GOT3 (cell line): Measurements from ENCODE around the gene GLIS2.

Experiments
- DNase-seq: peaks from one replicate; lab custom pipeline; 2025; ENCODE audit warnings: mixed read lengths; lab: John Stamatoyannopoulos, UW

The GLIS2 gene

GRCh38 chr16:4297480-4297879 lies 18.4 kb upstream of the GLIS2 start:
- DNase-seq: no peak

GRCh38 chr16:4298761-4299522 lies 16.9 kb upstream of the GLIS2 start:
- peak; percentile 24 for DNase-seq

DNA sequence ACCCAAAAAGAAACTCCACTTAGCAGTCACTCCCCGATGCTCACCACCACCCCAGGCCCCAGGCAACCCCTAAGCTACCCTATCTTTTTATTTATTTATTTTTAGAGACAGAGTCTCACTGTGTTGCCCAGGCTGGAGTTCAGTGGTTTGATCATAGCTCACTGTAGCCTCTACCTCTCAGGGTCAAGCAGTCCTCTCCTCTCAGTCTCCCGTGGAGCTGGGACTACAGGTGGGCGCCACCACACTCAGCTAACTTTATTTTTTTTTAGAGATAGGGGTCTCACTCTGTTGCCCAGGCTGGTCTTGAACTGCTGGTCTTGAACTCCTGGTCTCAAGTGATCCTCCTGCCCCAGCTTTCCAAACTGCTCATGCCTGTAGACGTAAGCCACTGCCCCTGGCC lies 14.7 kb upstream of the GLIS2 start:
- DNase-seq: no peak

DNA sequence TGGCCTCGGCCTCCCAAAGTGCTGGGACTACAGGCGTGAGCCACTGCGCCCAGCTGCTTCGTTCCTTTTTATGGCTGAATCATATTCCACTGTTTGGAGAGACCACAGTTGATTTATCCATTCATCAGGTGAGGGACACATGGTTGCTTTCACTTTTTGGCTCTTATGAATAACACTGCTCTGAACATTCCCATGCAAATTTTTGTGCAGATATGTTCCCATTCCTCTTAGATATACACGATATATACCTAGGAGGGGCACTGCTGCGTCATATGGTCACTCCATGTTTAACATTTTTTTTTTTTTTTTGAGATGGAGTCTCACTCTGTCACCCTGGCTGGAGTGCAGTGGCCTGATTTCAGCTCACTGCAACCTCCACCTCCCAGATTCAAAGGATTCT lies 13.9 kb upstream of the GLIS2 start:
- DNase-seq: no peak

GRCh38 chr16:4303973-4304372 lies 11.9 kb upstream of the GLIS2 start:
- no peak for DNase-seq

DNA sequence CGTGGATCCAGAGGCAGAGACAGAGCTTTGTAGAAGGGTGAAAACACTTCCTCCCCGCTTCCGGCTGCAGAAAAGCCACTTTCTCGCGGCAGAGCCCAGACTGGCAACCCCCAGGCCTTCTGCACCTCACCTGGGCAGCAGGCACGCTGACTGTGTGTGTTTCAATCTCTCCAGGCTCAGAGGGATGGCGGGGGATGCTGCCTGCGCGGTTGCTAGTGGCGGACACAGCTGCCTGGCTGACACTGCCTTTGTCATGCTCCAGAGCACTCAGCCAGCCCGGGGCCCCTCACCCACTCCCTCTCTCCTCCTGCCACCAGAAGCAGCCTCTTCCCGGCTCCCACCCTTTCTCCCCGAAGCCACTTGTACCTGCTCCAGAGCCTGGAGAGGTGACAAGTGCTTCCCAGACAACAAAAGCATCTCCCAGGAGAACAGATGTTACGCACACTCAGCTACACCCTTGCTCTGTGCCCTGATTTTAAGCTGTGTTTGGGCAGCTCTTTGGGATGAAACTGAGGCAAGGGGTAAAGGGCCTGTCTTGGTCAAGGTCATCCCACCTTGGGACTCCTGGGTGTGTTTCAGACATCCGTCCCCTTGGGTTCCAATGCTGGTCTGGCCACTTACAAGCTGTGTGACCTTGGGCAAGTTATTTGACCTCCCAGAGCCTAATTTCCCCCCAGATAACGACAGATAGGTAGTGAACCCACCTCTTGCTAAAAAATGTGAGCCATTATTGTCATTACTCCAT lies 9.2 kb upstream of the GLIS2 start:
- no peak for DNase-seq

DNA sequence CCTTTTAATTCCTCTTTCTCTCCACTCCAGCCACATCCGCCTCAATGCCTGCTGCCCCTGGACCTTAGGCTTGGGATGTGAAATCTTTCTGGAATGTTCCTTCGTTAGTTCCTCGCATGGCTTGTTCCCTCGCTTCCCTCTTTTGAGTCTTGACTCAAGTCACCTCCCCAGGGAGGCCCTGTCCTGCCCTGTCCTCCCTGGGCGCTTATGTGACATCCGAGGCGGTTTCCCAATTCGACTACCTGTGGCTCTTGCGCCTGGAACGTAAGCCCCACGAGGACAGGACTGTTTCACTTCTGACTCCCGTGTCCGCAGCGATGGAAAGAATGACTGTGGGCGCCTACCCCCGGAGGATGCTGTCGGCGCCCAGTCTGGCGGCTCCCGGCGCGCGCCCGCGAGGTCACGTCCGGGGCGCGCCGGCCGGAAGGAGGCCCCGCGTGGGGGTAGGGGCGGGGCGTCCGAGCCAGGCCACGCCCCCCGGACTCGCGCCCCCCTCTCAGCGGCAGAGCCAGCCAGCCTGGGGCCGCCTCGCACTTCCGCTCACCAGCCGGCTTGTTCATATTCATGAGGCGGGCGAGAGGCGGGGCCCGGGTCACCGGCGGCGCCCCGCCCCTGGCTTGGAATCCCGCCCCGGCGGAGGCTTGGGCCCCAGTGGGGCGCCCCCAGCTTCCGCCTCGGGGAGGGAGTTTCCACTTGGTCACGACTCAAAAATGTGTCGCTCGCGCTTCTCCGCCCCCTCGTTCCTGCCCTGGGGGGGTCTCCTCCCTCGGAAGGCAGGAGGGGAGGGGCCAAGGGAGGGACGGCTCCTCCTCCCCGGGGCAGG lies 8.4 kb upstream of the GLIS2 start:
- peak; percentile 87 for DNase-seq

DNA sequence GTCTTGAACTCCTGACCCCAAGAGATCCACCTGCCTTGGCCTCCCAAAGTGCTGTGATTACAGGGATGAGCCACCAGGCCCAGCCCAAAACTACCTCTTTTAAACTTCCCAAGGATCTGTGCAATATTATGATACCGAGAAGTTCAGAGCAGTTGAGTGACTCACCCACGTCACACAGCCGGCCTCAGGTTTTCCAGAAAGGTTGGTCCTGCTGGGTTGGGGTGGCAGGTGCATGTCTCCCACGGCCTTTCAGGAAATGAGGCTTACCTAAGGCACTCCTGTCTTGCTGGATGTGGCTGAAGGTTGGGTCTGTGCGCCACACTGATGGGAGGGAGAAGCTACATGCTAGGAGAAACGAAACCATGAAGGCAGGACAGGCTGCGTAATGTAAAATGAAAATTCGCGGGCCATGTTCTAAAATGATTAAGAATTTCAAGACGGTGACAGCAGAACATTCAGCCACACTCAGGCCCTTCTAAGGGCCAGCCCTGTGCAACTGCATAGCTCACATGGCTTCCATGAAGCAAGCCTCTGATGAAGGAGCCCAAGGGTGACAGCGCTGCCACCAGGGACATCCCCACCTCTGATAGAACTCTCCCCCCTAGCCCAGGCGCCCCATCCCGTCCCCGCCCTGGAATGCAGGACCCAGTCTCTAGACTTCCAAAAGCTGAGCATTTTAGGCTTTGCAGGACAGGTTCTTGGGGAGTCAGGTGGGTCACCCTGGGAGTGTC lies 6.6 kb upstream of the GLIS2 start:
- no peak for DNase-seq

DNA sequence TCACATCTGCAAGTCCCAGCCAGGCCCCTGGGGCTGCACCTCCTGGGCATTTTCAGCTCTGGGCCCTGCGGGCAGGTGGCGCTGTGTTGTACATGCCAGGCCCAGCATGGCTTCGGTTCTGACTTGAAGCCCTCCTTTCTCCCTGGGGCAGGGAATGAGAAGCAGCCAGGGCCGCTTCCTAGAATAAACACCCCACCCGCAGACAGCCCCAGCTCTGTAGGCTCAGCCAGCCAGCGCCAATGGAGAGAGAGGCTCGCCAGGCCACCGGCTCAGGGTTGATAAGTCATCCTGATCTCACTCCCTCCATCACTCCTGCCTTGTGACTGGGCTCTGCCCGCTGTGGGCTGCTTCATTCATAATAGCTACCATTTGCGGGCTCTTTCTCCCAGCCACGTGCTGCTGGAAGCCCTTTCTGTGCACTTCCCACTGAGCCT lies 6.0 kb upstream of the GLIS2 start:
- peak; percentile 42 for DNase-seq

GRCh38 chr16:4313563-4314531 lies 2.0 kb upstream of the GLIS2 start:
- DNase-seq: no peak

DNA sequence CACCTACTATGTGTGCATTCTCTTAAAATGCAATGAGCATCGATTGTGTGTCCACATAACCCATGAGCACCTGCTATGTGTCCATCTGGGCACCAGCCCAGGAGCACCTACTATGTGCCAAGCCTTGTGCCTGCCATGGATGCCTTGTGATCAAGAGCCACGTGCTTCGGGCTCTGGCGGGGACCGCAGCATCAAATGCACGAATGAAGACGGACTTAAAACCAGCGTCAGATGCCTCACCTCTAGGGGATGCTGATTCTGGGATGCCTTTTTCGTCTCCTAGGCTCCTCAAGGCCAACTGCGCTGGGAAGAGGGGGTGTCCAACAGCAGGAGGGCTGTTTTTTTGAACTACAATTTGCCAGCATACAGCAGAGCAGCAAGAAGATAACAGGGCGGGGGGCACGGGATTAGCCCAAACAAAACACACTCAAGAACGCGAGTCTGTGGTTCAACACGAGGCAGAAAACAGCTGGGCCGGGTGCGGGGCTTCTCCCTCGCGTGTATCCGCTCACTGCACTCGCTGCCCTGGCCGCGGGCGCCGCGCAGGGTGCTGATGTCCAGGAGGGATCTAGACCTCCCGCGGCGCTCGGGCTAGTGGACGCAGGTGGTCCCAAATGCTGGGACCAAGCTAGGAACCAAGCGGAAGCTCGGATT lies 1.2 kb upstream of the GLIS2 start:
- no peak for DNase-seq

GRCh38 chr16:4316108-4316863 lies 419 bp downstream of the GLIS2 start:
- DNase-seq: no peak

- peak; percentile 36 for DNase-seq
Measured at GRCh38 chr16:4316864-4317531, 1.1 kb downstream of the GLIS2 start.

DNA sequence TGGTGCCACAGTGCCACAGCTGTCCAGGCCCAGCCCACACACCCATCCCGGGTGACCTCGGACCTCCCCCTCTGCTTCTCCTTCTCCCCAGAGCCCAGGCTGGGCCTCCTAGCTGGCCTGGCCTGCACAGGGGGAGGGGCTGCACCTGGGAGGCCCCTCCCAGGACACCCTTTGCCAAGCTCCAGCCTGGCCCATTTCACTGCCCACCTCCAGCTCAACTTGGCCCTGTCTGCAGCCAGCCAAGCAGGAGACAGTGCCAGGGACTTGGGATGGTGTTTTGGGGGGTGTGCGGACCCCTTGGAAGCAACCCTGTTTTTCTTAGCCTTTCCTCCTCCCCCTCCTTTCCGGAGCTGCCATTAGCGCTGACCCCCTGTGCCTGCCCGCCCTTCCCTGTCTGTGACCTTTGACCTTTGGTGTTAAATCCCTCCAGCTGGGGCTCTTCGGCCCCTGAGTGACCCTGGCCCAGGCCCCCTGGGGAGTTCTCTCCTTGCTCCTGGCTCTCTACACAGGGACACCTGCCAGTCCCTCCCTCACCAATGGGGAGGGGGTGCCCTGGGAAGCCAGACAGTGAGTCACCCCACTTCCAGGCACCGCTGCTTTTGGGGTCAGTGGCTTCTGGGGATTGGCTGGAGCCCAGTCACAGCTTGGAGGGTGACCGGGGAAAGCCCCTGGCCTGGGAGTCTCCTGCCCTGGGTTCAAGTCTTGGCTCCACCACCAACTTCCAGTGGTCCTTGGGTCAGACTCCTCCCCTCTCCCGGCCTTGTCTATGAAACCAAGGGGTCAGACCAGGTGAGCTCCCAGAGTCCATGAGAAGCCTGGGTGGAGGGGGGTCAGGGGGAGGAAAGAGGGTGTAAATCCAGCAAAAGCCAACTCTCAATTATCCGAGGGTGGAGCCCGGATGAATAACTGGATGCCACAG lies 1.9 kb downstream of the GLIS2 start:
- DNase-seq: no peak

GRCh38 chr16:4318451-4318910 lies 2.6 kb downstream of the GLIS2 start:
- DNase-seq: no peak

- no peak for DNase-seq
Measured at GRCh38 chr16:4318967-4319366, 3.1 kb downstream of the GLIS2 start.
